Measurements from ENCODE around the gene RNF169.

GRCh38 chr11:74717221-74717969, 31.3 kb upstream of the RNF169 start:
- TF ChIP-seq POLR2AphosphoS5 (IDR thresholded peaks at IDR 0.05) (no peak), EP300 (IDR thresholded peaks at IDR 0.05) (no peak), POLR2A (IDR thresholded peaks at IDR 0.05) (no peak), CTCF (IDR thresholded peaks at IDR 0.05) (no peak)
